Endothelial cell (in vitro differentiated cells): ENCODE results near the gene DCAF6. TPM values are rescaled to one million over a fixed set of nuclear protein-coding genes. Genes with fewer than 3 reads are reported as not detected.

Experiments used
- DNase-seq: peaks from one replicate; pipeline ENCODE4 v3.0.0; 2021; ENCODE audit warnings: low spot score
- H3K27ac Mint-ChIP-seq: one replicate; pipeline ENCODE4 v1.8.0; 2021; ENCODE audit warnings: mixed read lengths, inconsistent platforms; ENCODE audit not compliant: unreplicated experiment
- H3K27me3 Mint-ChIP-seq: one replicate; pipeline ENCODE4 v1.8.0; 2021; ENCODE audit warnings: mild to moderate bottlenecking, moderate library complexity, mixed read lengths, inconsistent platforms; ENCODE audit not compliant: unreplicated experiment
- H3K36me3 Mint-ChIP-seq: one replicate; pipeline ENCODE4 v1.8.0; 2021; ENCODE audit warnings: mild to moderate bottlenecking, low read depth, mixed read lengths, inconsistent platforms; ENCODE audit not compliant: unreplicated experiment
- H3K4me1 Mint-ChIP-seq: one replicate; pipeline ENCODE4 v1.8.0; 2021; ENCODE audit warnings: mild to moderate bottlenecking, mixed read lengths, inconsistent platforms; ENCODE audit not compliant: unreplicated experiment
- H3K4me3 Mint-ChIP-seq: one replicate; pipeline ENCODE4 v1.8.0; 2021; ENCODE audit warnings: mild to moderate bottlenecking, mixed read lengths, inconsistent platforms; ENCODE audit not compliant: unreplicated experiment
- H3K9me3 Mint-ChIP-seq: one replicate; pipeline ENCODE4 v1.8.0; 2021; ENCODE audit warnings: mixed read lengths, inconsistent platforms; ENCODE audit not compliant: unreplicated experiment
- CTCF ChIP-seq: fragments of 200-600 bp; sonication (generic); IDR thresholded peaks from one replicate; pipeline ENCODE4 v1.5.0; 2021; ENCODE audit warnings: antibody characterized with exemption; ENCODE audit not compliant: unreplicated experiment
- total RNA-seq: library from RNA; stranded (reverse); fragmentation: NEBNext Ultra II Directional; extraction: Animal tissue kit (Norgen Biotek cat#: 25700); gene quantifications from one replicate; pipeline ENCODE4 v1.2.1, GENCODE V29; 2021; ENCODE audit not compliant: unreplicated experiment

The DCAF6 gene
- total RNA-seq, 1 donor from 2014 or later = 21.0 TPM

- no peak for TF ChIP-seq CTCF
- Mint-ChIP-seq H3K36me3 (peaks cover 46% of the 10 kb centered on the region), H3K4me3 (no peak overlapping the region), H3K9me3 (no peaks in the 10 kb centered on the region), H3K27ac (no peak overlapping the region), H3K4me1 (peaks cover 4% of the 10 kb centered on the region), H3K27me3 (peaks cover 6% of the 10 kb centered on the region)
- DNase-seq = no peak
Measured at GRCh38 chr1:168091720-168092550, 155.5 kb downstream of the DCAF6 start.

- Mint-ChIP-seq H3K4me1 (peaks cover 4% of the 10 kb centered on the region), H3K36me3 (peaks cover 47% of the 10 kb centered on the region), H3K27ac (no peak overlapping the region), H3K9me3 (no peaks in the 10 kb centered on the region), H3K27me3 (peaks cover 6% of the 10 kb centered on the region), H3K4me3 (no peak overlapping the region)
- no peak for TF ChIP-seq CTCF
- DNase-seq = no peak
Measured at GRCh38 chr1:168092566-168093355, 156.3 kb downstream of the DCAF6 start.

- Mint-ChIP-seq H3K9me3 (no peaks in the 10 kb centered on the region), H3K4me3 (peak overlapping the region; percentile 31), H3K27me3 (peaks cover 5% of the 10 kb centered on the region), H3K27ac (no peak overlapping the region), H3K36me3 (peaks cover 51% of the 10 kb centered on the region), H3K4me1 (peaks cover 4% of the 10 kb centered on the region)
- no peak for TF ChIP-seq CTCF
- no peak for DNase-seq
Measured at GRCh38 chr1:168093616-168094015, 157.1 kb downstream of the DCAF6 start.

- Mint-ChIP-seq H3K4me3 (no peak overlapping the region), H3K36me3 (peaks cover 48% of the 10 kb centered on the region), H3K9me3 (no peaks in the 10 kb centered on the region), H3K27ac (no peak overlapping the region), H3K4me1 (peaks cover 4% of the 10 kb centered on the region), H3K27me3 (peaks cover 4% of the 10 kb centered on the region)
- DNase-seq = no peak
- no peak for TF ChIP-seq CTCF
Measured at GRCh38 chr1:168095476-168095875, 159.0 kb downstream of the DCAF6 start.
